Naive thymus-derived CD8-positive, alpha-beta T cell (primary cell): Measurements from ENCODE around the gene CABP1. TPM values are rescaled to one million over a fixed set of nuclear protein-coding genes. Genes with fewer than 3 reads are reported as not detected.

Source experiments
- ATAC-seq, 2 donors: fragments of 150-1000 bp; cut with Tn5 transposase in 1 of 2; sonication (Bioruptor Pico), chemical (Tn5 transposase) in 1 of 2; 1 replicate in 1 of 2; 2 replicates in 1 of 2; pipeline ENCODE4 v1.10.0; 2021; ENCODE audit warnings: mild to moderate bottlenecking in 2 of 2, moderate library complexity in 2 of 2
- POLR2A ChIA-PET: fragments of 350-600 bp; sonication (Branson Sonifier 250); formaldehyde crosslinking; loops from one replicate; lab custom pipeline; 2021; ENCODE audit warnings: antibody characterized with exemption; lab: Charles Lee
- DNase-seq, 10 donors: peaks; one replicate each; pipeline versions ENCODE4 v3.0.0 to v3.0.0-alpha.2; 2020 to 2022
- H3K27ac Mint-ChIP-seq, 10 donors: one replicate each; pipeline ENCODE4 v1.8.0; 2020 to 2022; ENCODE audit warnings: mild to moderate bottlenecking in 10 of 10, mixed read lengths in 10 of 10, moderate library complexity in 4 of 10, inconsistent platforms in 1 of 10
- H3K27me3 Mint-ChIP-seq, 5 donors: one replicate each; pipeline ENCODE4 v1.8.0; 2021 to 2022; ENCODE audit warnings: mixed read lengths in 5 of 5
- H3K36me3 Mint-ChIP-seq, 3 donors: one replicate each; pipeline ENCODE4 v1.8.0; 2020 to 2022; ENCODE audit warnings: mixed read lengths in 3 of 3, mild to moderate bottlenecking in 2 of 3, inconsistent platforms in 1 of 3
- H3K4me1 Mint-ChIP-seq, 4 donors: one replicate each; pipeline ENCODE4 v1.8.0; 2021 to 2022; ENCODE audit warnings: mixed read lengths in 4 of 4
- H3K4me3 Mint-ChIP-seq, 10 donors: one replicate each; pipeline ENCODE4 v1.8.0; 2020 to 2022; ENCODE audit warnings: mild to moderate bottlenecking in 10 of 10, mixed read lengths in 10 of 10, moderate library complexity in 6 of 10, inconsistent platforms in 1 of 10
- H3K9me3 Mint-ChIP-seq, 9 donors: one replicate each; pipeline ENCODE4 v1.8.0; 2020 to 2022; ENCODE audit warnings: mixed read lengths in 9 of 9, mild to moderate bottlenecking in 3 of 9, inconsistent platforms in 1 of 9, moderate library complexity in 1 of 9
- polyA plus RNA-seq, 3 donors: library from polyadenylated mRNA; unstranded; fragments of 300-500 nt; fragmentation: Illumina TruSeq; gene quantifications; one replicate each; pipeline ENCODE4 v1.2.3, GENCODE V29; 2021
- total RNA-seq, 8 experiments: library from RNA in 2 of 8; stranded (reverse) in 2 of 8; gene quantifications; one replicate each; pipeline ENCODE4 v1.2.3 and lab custom pipeline; 2021 to 2026

Gene CABP1
- total and polyA plus RNA-seq, 5 experiments from 2014 or later, result 0.34 TPM; not detected in 4

DNA sequence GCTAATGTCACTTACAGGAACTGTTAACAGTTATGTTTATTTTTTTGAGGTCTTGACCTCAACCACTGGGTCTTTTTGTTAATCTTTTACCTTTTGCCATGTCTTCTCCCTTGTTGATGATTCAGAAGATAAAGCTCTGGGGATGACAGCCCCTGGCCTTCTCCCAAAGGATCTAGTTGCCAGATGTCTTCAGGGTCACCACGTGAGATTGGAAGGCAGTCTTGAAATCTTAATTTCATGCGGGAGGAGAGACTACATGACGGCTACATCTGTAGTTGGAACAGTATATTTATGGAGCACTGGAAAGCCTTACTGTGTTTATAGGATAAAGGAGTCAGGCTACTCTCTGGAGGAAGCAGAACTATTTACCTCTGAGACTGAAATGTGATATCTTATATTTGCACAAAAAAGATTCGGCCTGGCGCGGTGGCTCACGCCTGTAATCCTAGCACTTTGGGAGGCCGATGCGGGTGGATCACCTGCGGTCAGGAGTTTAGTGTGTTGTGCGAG, 52.2 kb downstream of the CABP1 start:
- POLR2A ChIA-PET, result no interaction called here
- ATAC-seq (no peak), DNase-seq (no peak)
- Mint-ChIP-seq H3K4me3 (no peak overlapping the region), H3K27me3 (no peaks in the 10 kb centered on the region), H3K4me1 (peaks cover 29 to 53% (median 53%) of the 10 kb centered on the region in 4 donors), H3K27ac (peak overlapping the region in 6 of 10 donors; percentile 31 to 77 (median 51)), H3K36me3 (peaks cover 5 to 49% (median 25%) of the 10 kb centered on the region in 3 donors), H3K9me3 (no peaks in the 10 kb centered on the region)

DNA sequence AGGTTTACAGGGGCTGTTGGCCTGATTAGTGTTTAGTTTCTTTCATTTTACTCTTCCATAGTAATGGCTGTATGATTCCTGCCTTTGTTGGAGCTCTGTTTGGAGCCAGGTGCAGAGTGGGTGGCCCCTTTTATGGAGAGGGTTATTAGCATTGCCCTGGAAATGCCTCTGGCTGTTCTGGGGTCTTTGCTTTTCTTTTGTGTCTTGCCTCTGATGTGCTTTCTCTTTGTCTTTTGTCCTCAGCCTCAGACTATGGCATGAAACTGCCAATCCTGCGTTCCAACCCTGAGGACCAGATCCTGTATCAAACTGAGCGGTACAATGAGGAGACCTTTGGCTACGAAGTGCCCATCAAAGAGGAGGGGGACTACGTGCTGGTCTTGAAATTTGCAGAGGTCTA, 53.4 kb downstream of the CABP1 start:
- ATAC-seq, result no peak
- Mint-ChIP-seq H3K27me3 (no peaks in the 10 kb centered on the region), H3K27ac (peak overlapping the region in 1 of 10 donors; percentile 37), H3K36me3 (peaks cover 5 to 61% (median 25%) of the 10 kb centered on the region in 3 donors), H3K4me3 (no peak overlapping the region), H3K4me1 (peaks cover 19 to 45% (median 41%) of the 10 kb centered on the region in 4 donors), H3K9me3 (no peaks in the 10 kb centered on the region)
- DNase-seq, result no peak
- POLR2A ChIA-PET, result no interaction called here

DNA sequence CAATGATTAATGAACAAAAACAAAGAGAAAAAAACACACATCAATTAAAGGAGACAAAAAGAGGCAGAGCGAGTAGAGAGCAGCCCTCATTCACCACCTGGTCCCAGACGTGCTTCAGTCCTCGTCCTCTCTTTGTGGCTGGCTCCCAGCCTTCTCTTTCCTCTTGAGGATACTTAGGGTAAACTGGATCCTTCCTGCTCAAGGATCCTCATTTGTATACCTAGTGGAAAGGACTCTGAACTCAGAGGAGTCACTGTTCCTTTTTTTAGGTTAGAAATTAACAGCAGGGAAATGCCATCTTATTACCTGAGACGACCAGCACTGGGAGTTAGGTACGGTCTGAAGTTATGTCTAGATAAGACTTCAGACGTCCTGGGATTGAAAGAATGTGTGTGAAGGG, 56.2 kb downstream of the CABP1 start:
- Mint-ChIP-seq H3K27me3 (no peaks in the 10 kb centered on the region), H3K9me3 (no peaks in the 10 kb centered on the region), H3K36me3 (peaks cover 5 to 86% (median 36%) of the 10 kb centered on the region in 3 donors), H3K4me3 (no peak overlapping the region), H3K27ac (no peak overlapping the region), H3K4me1 (peaks cover 12 to 20% (median 16%) of the 10 kb centered on the region in 4 donors)
- POLR2A ChIA-PET, result no interaction called here
- DNase-seq (no peak), ATAC-seq (no peak)

DNA sequence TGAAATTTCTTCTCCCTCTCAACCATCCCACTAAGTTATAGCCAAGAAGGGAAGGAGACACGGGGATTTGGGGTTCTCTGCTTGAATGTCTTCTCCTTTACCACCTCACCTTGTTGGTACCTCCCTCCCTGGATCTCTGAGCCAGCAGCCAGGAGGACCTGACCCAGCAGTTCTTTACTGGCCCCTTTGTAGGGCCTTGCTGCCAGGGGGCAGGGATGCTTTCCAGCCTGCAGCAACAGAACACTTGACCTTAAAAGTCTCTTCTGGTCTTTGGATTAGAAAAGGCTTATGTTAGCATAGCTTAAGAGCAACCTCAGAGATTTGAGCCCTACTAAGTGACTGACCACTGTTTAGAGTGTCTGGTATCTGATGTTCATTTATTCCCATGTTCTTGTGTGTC, 56.9 kb downstream of the CABP1 start:
- Mint-ChIP-seq H3K36me3 (peaks cover 5 to 93% (median 36%) of the 10 kb centered on the region in 3 donors), H3K27ac (peak overlapping the region in 1 of 10 donors; percentile 33), H3K9me3 (no peaks in the 10 kb centered on the region), H3K4me1 (peaks cover 9 to 15% (median 10%) of the 10 kb centered on the region in 4 donors), H3K4me3 (no peak overlapping the region), H3K27me3 (no peaks in the 10 kb centered on the region)
- ATAC-seq (no peak), DNase-seq (no peak)
- POLR2A ChIA-PET, result no interaction called here

DNA sequence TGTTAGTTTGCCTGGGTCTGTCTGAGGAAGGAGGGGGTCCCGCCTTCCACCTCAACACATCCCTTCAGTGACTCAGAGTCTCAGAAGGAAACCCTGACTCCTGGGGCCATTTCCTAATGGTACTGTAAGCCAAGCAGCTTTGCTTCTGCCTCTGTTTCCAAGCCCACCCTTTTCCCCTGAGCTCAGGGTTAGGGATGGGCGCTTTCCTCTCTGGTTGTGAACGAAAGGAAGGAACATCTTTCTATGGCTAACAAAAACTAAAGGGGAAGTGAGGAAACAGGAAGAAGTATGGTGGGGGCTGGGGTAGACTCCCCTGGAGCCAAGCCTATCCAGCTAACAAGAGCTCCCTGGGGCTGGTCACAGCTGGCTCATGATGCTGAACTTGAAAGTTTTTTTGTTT, 58.2 kb downstream of the CABP1 start:
- Mint-ChIP-seq H3K27ac (peak overlapping the region in 2 of 10 donors; percentile 12 to 29), H3K4me1 (peaks cover 0 to 7% (median 2%) of the 10 kb centered on the region in 4 donors), H3K9me3 (no peaks in the 10 kb centered on the region), H3K36me3 (peaks cover 5 to 88% (median 36%) of the 10 kb centered on the region in 3 donors), H3K27me3 (no peaks in the 10 kb centered on the region), H3K4me3 (no peak overlapping the region)
- POLR2A ChIA-PET, result interaction anchor here (0.7 to 2.8 kb wide), 2 partner anchors 10 to 11 kb away, joined by 3 to 11 read pairs; partner anchors contain the start of gene MLEC
- no peak for DNase-seq
- ATAC-seq, result no peak

DNA sequence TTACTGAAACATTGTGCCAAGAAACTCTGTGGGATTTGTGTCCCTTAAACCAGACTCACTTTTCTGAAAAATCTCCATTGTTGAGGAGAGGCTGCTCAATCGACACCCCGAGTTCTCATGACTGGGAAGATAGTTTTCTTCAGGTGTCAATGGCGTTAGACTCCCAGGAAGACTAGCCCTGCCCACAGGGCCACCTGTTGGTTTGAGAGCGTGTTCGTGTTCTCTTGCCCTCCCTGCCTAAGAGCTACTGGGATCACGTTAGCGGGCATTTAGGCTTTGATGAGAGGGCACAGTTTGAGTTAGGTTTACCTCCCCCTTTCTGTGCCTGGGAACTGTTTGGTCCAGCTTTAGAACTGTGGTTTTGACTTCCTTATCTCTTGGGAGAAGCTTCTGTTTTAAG, 59.1 kb downstream of the CABP1 start:
- ATAC-seq (no peak), DNase-seq (no peak)
- H3K4me3 Mint-ChIP-seq, result no peak overlapping the region
- POLR2A ChIA-PET, result interaction anchor here (2.8 kb wide), 1 partner anchor 12 kb away, joined by 11 read pairs; the partner anchor contains the start of gene MLEC
- peaks cover 5 to 80% (median 34%) of the 10 kb centered on the region in 3 donors for H3K36me3 Mint-ChIP-seq
- H3K27ac Mint-ChIP-seq, result no peak overlapping the region
- no peaks in the 10 kb centered on the region for H3K9me3 Mint-ChIP-seq
- no peaks in the 10 kb centered on the region for H3K27me3 Mint-ChIP-seq
- peaks cover 0 to 7% (median 3%) of the 10 kb centered on the region in 4 donors for H3K4me1 Mint-ChIP-seq

DNA sequence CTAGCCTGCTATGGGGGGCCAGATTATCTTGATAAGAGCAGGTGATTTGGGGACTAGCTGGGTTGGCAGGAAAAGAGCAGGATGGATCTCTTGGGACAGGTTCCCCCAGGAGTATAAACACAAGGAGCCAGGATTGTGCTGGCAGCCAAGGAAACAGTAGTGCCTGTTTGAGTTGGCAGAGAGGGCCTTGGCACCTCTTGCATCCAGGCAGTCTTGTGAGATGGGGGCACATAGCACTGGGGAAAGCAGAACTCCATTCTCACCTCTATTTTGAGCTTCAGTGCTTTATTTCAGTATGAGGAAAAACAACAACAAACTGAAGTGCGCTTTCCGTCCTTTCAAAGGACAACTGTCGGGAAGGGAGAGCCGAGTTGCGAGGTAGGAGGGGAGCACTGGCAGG, 60.5 kb downstream of the CABP1 start:
- peaks cover 0 to 7% (median 2%) of the 10 kb centered on the region in 4 donors for H3K4me1 Mint-ChIP-seq
- no peak overlapping the region for H3K27ac Mint-ChIP-seq
- POLR2A ChIA-PET, result no interaction called here
- ATAC-seq, result no peak
- H3K9me3 Mint-ChIP-seq, result no peaks in the 10 kb centered on the region
- H3K27me3 Mint-ChIP-seq, result no peaks in the 10 kb centered on the region
- DNase-seq, result no peak
- no peak overlapping the region for H3K4me3 Mint-ChIP-seq
- H3K36me3 Mint-ChIP-seq, result peaks cover 0 to 70% (median 22%) of the 10 kb centered on the region in 3 donors

DNA sequence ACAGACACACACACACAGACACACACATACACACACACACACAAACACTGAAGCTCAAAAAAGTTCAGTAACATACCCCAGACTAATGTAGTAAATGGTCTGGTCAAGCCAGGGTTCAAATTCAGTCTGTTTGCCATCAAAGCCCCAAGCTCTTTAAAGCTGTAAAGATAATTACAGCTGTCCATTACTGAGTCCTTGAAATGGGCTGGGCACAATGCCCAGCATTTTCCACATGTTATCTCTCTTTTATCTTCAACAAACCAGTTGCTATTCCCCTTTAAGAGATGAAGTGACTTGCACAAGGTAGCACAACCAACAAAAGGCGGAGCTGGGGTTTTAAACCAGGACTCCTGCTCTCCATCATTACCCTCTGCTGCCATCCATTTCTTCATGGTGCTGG, 62.2 kb downstream of the CABP1 start:
- H3K9me3 Mint-ChIP-seq, result no peaks in the 10 kb centered on the region
- H3K4me3 Mint-ChIP-seq, result no peak overlapping the region
- ATAC-seq, result no peak
- H3K36me3 Mint-ChIP-seq, result peaks cover 0 to 55% (median 11%) of the 10 kb centered on the region in 3 donors
- POLR2A ChIA-PET, result no interaction called here
- H3K4me1 Mint-ChIP-seq, result peaks cover 0 to 7% (median 2%) of the 10 kb centered on the region in 4 donors
- DNase-seq, result no peak
- peak overlapping the region in 1 of 10 donors; percentile 32 for H3K27ac Mint-ChIP-seq
- no peaks in the 10 kb centered on the region for H3K27me3 Mint-ChIP-seq

DNA sequence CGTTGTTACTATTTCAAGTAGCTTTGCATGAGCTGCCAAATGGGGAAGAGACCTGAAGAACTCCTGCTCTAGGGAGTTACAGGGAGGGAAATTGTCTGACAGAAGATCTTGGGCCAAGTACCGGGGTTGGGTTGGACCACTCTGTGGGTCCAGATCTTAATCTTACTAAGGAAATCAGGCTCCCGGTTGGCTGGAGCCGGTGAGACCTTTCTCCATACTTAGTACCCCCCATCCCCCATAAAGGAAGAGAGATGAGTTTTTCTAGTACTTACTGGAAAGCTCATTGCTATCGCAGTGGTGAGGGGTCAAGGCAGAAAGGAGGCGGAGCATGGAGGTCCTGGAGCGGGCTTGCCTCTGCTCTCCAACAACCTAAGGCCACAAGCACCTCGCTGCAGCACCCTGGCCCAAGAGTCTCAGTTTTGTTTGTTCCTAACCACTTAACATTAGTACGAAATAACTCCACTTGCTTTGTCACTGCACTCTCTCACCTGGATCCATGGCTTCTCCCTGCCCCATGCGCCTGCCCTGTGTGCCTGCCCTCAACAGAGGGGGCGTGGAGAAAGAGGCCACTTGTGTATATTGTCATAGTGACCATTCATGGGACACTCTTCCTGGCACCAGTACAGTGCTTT, 63.0 kb downstream of the CABP1 start:
- no peaks in the 10 kb centered on the region for H3K9me3 Mint-ChIP-seq
- H3K27me3 Mint-ChIP-seq, result no peaks in the 10 kb centered on the region
- DNase-seq (no peak), ATAC-seq (no peak)
- peaks cover 0 to 6% (median 2%) of the 10 kb centered on the region in 4 donors for H3K4me1 Mint-ChIP-seq
- peaks cover 0 to 47% (median 11%) of the 10 kb centered on the region in 3 donors for H3K36me3 Mint-ChIP-seq
- no peak overlapping the region for H3K4me3 Mint-ChIP-seq
- POLR2A ChIA-PET, result no interaction called here
- no peak overlapping the region for H3K27ac Mint-ChIP-seq

DNA sequence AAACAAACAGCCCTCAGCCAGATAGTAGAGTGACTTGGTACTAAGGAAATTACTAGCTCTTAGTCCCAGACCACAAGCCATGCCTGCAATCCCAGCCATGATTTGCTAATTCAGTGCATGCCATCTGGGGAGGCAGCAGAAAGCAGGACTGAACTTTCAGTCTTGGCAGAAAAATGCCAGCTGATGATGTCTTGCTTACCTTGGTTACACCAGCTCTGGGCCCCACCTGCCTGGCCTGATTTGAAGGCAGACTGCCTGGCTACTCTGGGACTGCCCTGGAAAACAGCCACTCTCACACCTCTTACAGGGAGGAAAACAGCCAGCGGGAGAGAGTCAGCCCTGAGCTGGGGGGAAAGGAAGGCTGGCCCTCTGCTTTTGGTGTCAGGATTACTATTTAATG, 65.2 kb downstream of the CABP1 start:
- Mint-ChIP-seq H3K27ac (no peak overlapping the region), H3K9me3 (no peaks in the 10 kb centered on the region), H3K36me3 (peaks cover 0 to 27% (median 2%) of the 10 kb centered on the region in 3 donors), H3K27me3 (no peaks in the 10 kb centered on the region), H3K4me3 (no peak overlapping the region), H3K4me1 (peaks cover 5 to 8% (median 7%) of the 10 kb centered on the region in 4 donors)
- DNase-seq, result no peak
- POLR2A ChIA-PET, result no interaction called here
- no peak for ATAC-seq

DNA sequence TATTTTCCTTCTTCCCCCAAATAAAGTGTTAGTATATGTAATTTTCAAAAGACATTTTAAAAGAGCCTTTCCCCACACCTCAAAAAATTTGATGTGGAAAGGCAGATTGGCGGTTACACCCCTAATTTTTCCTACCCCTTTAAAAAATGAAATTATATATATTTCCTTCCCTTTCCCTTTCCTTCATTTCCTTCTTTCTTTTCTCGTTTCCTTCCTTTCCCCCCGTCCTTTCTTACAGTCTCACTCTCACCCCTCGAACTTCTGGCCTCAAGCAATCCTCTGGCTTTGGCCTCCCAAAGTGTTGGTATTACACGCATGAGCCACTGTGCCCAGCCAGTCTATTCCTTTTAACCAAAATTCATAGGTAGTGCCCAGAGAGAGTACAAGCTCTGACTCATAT, 65.6 kb downstream of the CABP1 start:
- Mint-ChIP-seq H3K36me3 (peaks cover 0 to 23% (median 0%) of the 10 kb centered on the region in 3 donors), H3K27me3 (no peaks in the 10 kb centered on the region), H3K9me3 (no peaks in the 10 kb centered on the region), H3K4me3 (no peak overlapping the region), H3K4me1 (peaks cover 5 to 9% (median 8%) of the 10 kb centered on the region in 4 donors), H3K27ac (peak overlapping the region in 1 of 10 donors; percentile 35)
- no peak for ATAC-seq
- POLR2A ChIA-PET, result no interaction called here
- no peak for DNase-seq

DNA sequence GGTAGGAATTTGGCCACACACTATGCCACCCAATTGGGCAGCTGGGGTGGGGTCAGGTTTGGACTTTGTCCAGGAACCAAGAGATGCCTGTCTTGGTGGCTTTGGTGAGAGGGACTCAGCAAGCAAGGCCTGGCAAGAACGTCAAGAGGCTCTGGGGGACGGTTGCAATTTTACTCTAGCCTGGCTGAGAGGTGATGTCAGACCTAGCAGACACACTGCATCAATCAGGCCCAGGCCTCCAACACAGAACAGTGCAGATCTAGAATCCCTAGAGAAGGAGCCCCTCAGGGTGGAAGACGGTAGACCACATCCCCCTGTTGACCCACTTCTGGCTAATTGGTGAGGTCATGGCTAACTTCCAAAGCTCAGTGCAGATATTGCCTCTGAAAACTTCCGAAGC, 68.2 kb downstream of the CABP1 start:
- POLR2A ChIA-PET, result interaction anchor here (0.6 to 2.3 kb wide), 3 partner anchors 10 to 127 kb away, joined by 3 to 8 read pairs (median 3); partner anchors contain the start of gene POP5
- Mint-ChIP-seq H3K36me3 (peaks cover 0 to 6% (median 0%) of the 10 kb centered on the region in 3 donors), H3K4me3 (peak overlapping the region in 5 of 10 donors; percentile 32 to 58 (median 43)), H3K27me3 (no peaks in the 10 kb centered on the region), H3K27ac (peak overlapping the region in 1 of 10 donors; percentile 24), H3K9me3 (no peaks in the 10 kb centered on the region), H3K4me1 (peaks cover 13 to 31% (median 25%) of the 10 kb centered on the region in 4 donors)
- DNase-seq, result no peak
- no peak for ATAC-seq
